NCI-H1092 treated with DMSO at 0.1 percent for 48 hours (cell line): Measurements from ENCODE around the gene MED29.

ENCODE experiments used
- DNase-seq: peaks from one replicate; lab custom pipeline; 2025; lab: John Stamatoyannopoulos, UW

MED29 gene

GRCh38 chr19:39411081-39411831 lies 20.1 kb downstream of the MED29 start:
- no peak for DNase-seq

- peak; percentile 90 for DNase-seq
Observed at GRCh38 chr19:39411832-39412099, 20.6 kb downstream of the MED29 start.

- DNase-seq = peak; percentile 97
Observed at GRCh38 chr19:39412100-39412866, 21.1 kb downstream of the MED29 start, which contains the start of gene PLEKHG2. Gene PLEKHG2 (plus strand): TSS chr19:39412669. CDS start chr19:39414087, 1,418 bp downstream.

- DNase-seq = no peak
Observed at GRCh38 chr19:39412867-39413271, 21.7 kb downstream of the MED29 start.

- DNase-seq = peak; percentile 33
Observed at GRCh38 chr19:39413272-39413910, 22.2 kb downstream of the MED29 start.

GRCh38 chr19:39413911-39414608 lies 22.9 kb downstream of the MED29 start:
- DNase-seq = no peak

GRCh38 chr19:39415111-39416046 lies 24.2 kb downstream of the MED29 start:
- DNase-seq = no peak

GRCh38 chr19:39416152-39417120 lies 25.3 kb downstream of the MED29 start:
- DNase-seq = no peak

GRCh38 chr19:39417463-39418181 lies 26.4 kb downstream of the MED29 start:
- no peak for DNase-seq

- no peak for DNase-seq
Observed at GRCh38 chr19:39419003-39419402, 27.8 kb downstream of the MED29 start.

GRCh38 chr19:39420769-39421168 lies 29.6 kb downstream of the MED29 start:
- DNase-seq = no peak

- no peak for DNase-seq
Observed at GRCh38 chr19:39422020-39422419, 30.8 kb downstream of the MED29 start.

- DNase-seq = no peak
Observed at GRCh38 chr19:39423258-39424086, 32.3 kb downstream of the MED29 start.

- DNase-seq = no peak
Observed at GRCh38 chr19:39424934-39425333, 33.8 kb downstream of the MED29 start.

- no peak for DNase-seq
Observed at GRCh38 chr19:39425744-39426143, 34.6 kb downstream of the MED29 start.

- no peak for DNase-seq
Observed at GRCh38 chr19:39426170-39426569, 35.0 kb downstream of the MED29 start.

- no peak for DNase-seq
Observed at GRCh38 chr19:39427707-39428106, 36.5 kb downstream of the MED29 start.

- DNase-seq = no peak
Observed at GRCh38 chr19:39428283-39429112, 37.3 kb downstream of the MED29 start.
